CD8-positive, alpha-beta memory T cell (primary cell): ENCODE results near the gene VPS35L. TPM values are rescaled to one million over a fixed set of nuclear protein-coding genes. Genes with fewer than 3 reads are reported as not detected.

Experiments used
- CTCF ChIA-PET: fragments of 350-600 bp; sonication (Branson Sonifier 250); formaldehyde crosslinking; loops from one replicate; lab custom pipeline; 2021; ENCODE audit warnings: antibody characterized with exemption; lab: Charles Lee
- POLR2A ChIA-PET: fragments of 350-600 bp; sonication (Branson Sonifier 250); formaldehyde crosslinking; loops from one replicate; lab custom pipeline; 2021; ENCODE audit warnings: antibody characterized with exemption; lab: Charles Lee
- DNase-seq, 5 donors: peaks; one replicate each; pipeline versions ENCODE4 v3.0.0 to v3.0.0-alpha.2; 2020 to 2022; ENCODE audit warnings: mixed read lengths in 1 of 5
- H3K27ac ChIP-seq: one replicate; pipeline ENCODE4 v1.7.0; 2013; ENCODE audit warnings: low read depth, mild to moderate bottlenecking, low read length, moderate library complexity
- H3K27me3 ChIP-seq: 2 replicates; pipeline ENCODE4 v1.7.0; 2013; ENCODE audit warnings: low read length, mild to moderate bottlenecking; ENCODE audit not compliant: insufficient read depth, poor library complexity, severe bottlenecking
- H3K36me3 ChIP-seq: 2 replicates; pipeline ENCODE4 v1.7.0; 2013; ENCODE audit warnings: mild to moderate bottlenecking, low read length, moderate library complexity; ENCODE audit not compliant: insufficient read depth
- H3K4me1 ChIP-seq: 2 replicates; pipeline ENCODE4 v1.7.0; 2013; ENCODE audit warnings: mild to moderate bottlenecking, low read length, moderate library complexity; ENCODE audit not compliant: insufficient read depth
- H3K4me3 ChIP-seq: 2 replicates; pipeline ENCODE4 v1.7.0; 2013; ENCODE audit warnings: mild to moderate bottlenecking, low read length
- H3K9me3 ChIP-seq: 2 replicates; pipeline ENCODE4 v1.7.0; 2013; ENCODE audit warnings: mild to moderate bottlenecking, low read length
- H3K27ac Mint-ChIP-seq, 8 donors: one replicate each; pipeline ENCODE4 v1.8.0; 2020 to 2021; ENCODE audit warnings: mixed read lengths in 8 of 8, mild to moderate bottlenecking in 6 of 8, inconsistent platforms in 3 of 8, moderate library complexity in 3 of 8
- H3K27me3 Mint-ChIP-seq, 2 donors: one replicate each; pipeline ENCODE4 v1.8.0; 2020 to 2021; ENCODE audit warnings: mixed read lengths in 2 of 2, mild to moderate bottlenecking in 1 of 2, moderate library complexity in 1 of 2
- H3K36me3 Mint-ChIP-seq, 3 donors: one replicate each; pipeline ENCODE4 v1.8.0; 2020 to 2021; ENCODE audit warnings: mixed read lengths in 3 of 3, inconsistent platforms in 1 of 3, mild to moderate bottlenecking in 1 of 3
- H3K4me1 Mint-ChIP-seq, 3 donors: one replicate each; pipeline ENCODE4 v1.8.0; 2020 to 2021; ENCODE audit warnings: mixed read lengths in 3 of 3, inconsistent platforms in 1 of 3, mild to moderate bottlenecking in 1 of 3
- H3K4me3 Mint-ChIP-seq, 7 donors: one replicate each; pipeline ENCODE4 v1.8.0; 2020 to 2021; ENCODE audit warnings: mixed read lengths in 7 of 7, mild to moderate bottlenecking in 6 of 7, moderate library complexity in 4 of 7, inconsistent platforms in 2 of 7
- H3K9me3 Mint-ChIP-seq, 5 donors: one replicate each; pipeline ENCODE4 v1.8.0; 2020 to 2022; ENCODE audit warnings: mixed read lengths in 5 of 5, mild to moderate bottlenecking in 3 of 5, moderate library complexity in 2 of 5, inconsistent platforms in 1 of 5
- polyA plus RNA-seq: library from polyadenylated mRNA; unstranded; fragments of 300-500 nt; fragmentation: Illumina TruSeq; gene quantifications from one replicate; pipeline ENCODE4 v1.2.3, GENCODE V29; 2021
- total RNA-seq, 2 experiments: library from RNA; stranded (reverse); gene quantifications; one replicate each; pipeline ENCODE4 v1.2.3, GENCODE V29; 2021

The VPS35L gene
- total and polyA plus RNA-seq, 3 experiments from 2014 or later, result 37.4 to 52.3 (median 40.2) TPM

GRCh38 chr16:19517424-19518089, 37.9 kb upstream of the VPS35L start:
- ChIA-PET CTCF (interaction anchor here (0.6 kb wide), 1 partner anchor 193 kb away, joined by 3 read pairs; no protein-coding TSS in a partner anchor), POLR2A (no interaction called here)
- Histone ChIP-seq H3K4me1 (peaks cover 20% of the 10 kb centered on the region), H3K27ac (no peak overlapping the region), H3K9me3 (no peaks in the 10 kb centered on the region), H3K36me3 (peaks cover 10% of the 10 kb centered on the region), H3K27me3 (no peaks in the 10 kb centered on the region), H3K4me3 (no peak overlapping the region)
- H3K27me3 Mint-ChIP-seq, result no peaks in the 10 kb centered on the region
- H3K27ac Mint-ChIP-seq, result no peak overlapping the region
- H3K4me3 Mint-ChIP-seq, result no peak overlapping the region
- H3K4me1 Mint-ChIP-seq, result peaks cover 46 to 84% (median 66%) of the 10 kb centered on the region in 3 donors
- H3K36me3 Mint-ChIP-seq, result peaks cover 4 to 57% (median 14%) of the 10 kb centered on the region in 3 donors
- no peak for DNase-seq
- H3K9me3 Mint-ChIP-seq, result no peaks in the 10 kb centered on the region

GRCh38 chr16:19518388-19518787, 37.1 kb upstream of the VPS35L start:
- peak overlapping the region in 2 of 7 donors; percentile 9 to 41 for H3K4me3 Mint-ChIP-seq
- no peak overlapping the region for H3K4me3 ChIP-seq
- POLR2A ChIA-PET, result no interaction called here
- H3K27me3 ChIP-seq, result no peaks in the 10 kb centered on the region
- no peak for DNase-seq
- H3K4me1 Mint-ChIP-seq, result peaks cover 46 to 83% (median 66%) of the 10 kb centered on the region in 3 donors
- peaks cover 10% of the 10 kb centered on the region for H3K36me3 ChIP-seq
- H3K27me3 Mint-ChIP-seq, result no peaks in the 10 kb centered on the region
- H3K4me1 ChIP-seq, result peaks cover 27% of the 10 kb centered on the region
- no peaks in the 10 kb centered on the region for H3K9me3 ChIP-seq
- H3K27ac ChIP-seq, result no peak overlapping the region
- CTCF ChIA-PET, result no interaction called here
- H3K27ac Mint-ChIP-seq, result no peak overlapping the region
- no peaks in the 10 kb centered on the region for H3K9me3 Mint-ChIP-seq
- H3K36me3 Mint-ChIP-seq, result peaks cover 4 to 49% (median 14%) of the 10 kb centered on the region in 3 donors

GRCh38 chr16:19520861-19521331, 34.6 kb upstream of the VPS35L start:
- H3K27ac Mint-ChIP-seq, result peak overlapping the region; percentile 85 to 100 (median 96)

GRCh38 chr16:19521471-19522396, 33.8 kb upstream of the VPS35L start, which contains the start of gene GDE1:
Gene GDE1 (minus strand): TSS chr16:19522098. CDS start chr16:19521964, 134 bp downstream.
- peak; percentile 87 to 94 (median 89) for DNase-seq
- peaks cover 2 to 32% (median 6%) of the 10 kb centered on the region in 3 donors for H3K36me3 Mint-ChIP-seq
- H3K27ac Mint-ChIP-seq, result peak within 1 kb of the TSS; percentile 85 to 100 (median 96)
- no peaks in the 10 kb centered on the region for H3K9me3 Mint-ChIP-seq
- peaks cover 53 to 81% (median 75%) of the 10 kb centered on the region in 3 donors for H3K4me1 Mint-ChIP-seq
- Histone ChIP-seq H3K27me3 (no peaks in the 10 kb centered on the region), H3K4me3 (peak within 1 kb of the TSS; percentile 91), H3K27ac (peak within 1 kb of the TSS; percentile 79), H3K9me3 (no peaks in the 10 kb centered on the region), H3K4me1 (peaks cover 37% of the 10 kb centered on the region), H3K36me3 (peaks cover 2% of the 10 kb centered on the region)
- POLR2A ChIA-PET, result interaction anchor here (0.5 to 0.6 kb wide), 2 partner anchors 33 to 446 kb away, joined by 3 read pairs; no protein-coding TSS in a partner anchor
- CTCF ChIA-PET, result interaction anchor here (1.6 to 1.8 kb wide), 2 partner anchors 20 to 33 kb away, joined by 3 to 5 read pairs; partner anchors contain the start of gene VPS35L
- H3K4me3 Mint-ChIP-seq, result peak within 1 kb of the TSS; percentile 90 to 99 (median 94)
- no peaks in the 10 kb centered on the region for H3K27me3 Mint-ChIP-seq

More at GRCh38 chr16:19520861-19521331, 34.6 kb upstream of the VPS35L start:
- DNase-seq, result no peak
- Mint-ChIP-seq H3K4me3 (peak overlapping the region; percentile 90 to 99 (median 94)), H3K27me3 (no peaks in the 10 kb centered on the region), H3K9me3 (no peaks in the 10 kb centered on the region), H3K36me3 (peaks cover 4 to 40% (median 12%) of the 10 kb centered on the region in 3 donors), H3K4me1 (peaks cover 58 to 87% (median 82%) of the 10 kb centered on the region in 3 donors)
- peaks cover 10% of the 10 kb centered on the region for H3K36me3 ChIP-seq
- CTCF ChIA-PET, result interaction anchor here (0.9 to 1.8 kb wide), 4 partner anchors 10 to 34 kb away, joined by 3 to 5 read pairs (median 3); partner anchors contain the start of gene VPS35L
- H3K4me1 ChIP-seq, result peaks cover 37% of the 10 kb centered on the region
- POLR2A ChIA-PET, result interaction anchor here (0.6 to 0.7 kb wide), 2 partner anchors 34 to 234 kb away, joined by 3 read pairs; no protein-coding TSS in a partner anchor
- H3K27ac ChIP-seq, result peak overlapping the region; percentile 79
- H3K27me3 ChIP-seq, result no peaks in the 10 kb centered on the region
- H3K9me3 ChIP-seq, result no peaks in the 10 kb centered on the region
- H3K4me3 ChIP-seq, result peak overlapping the region; percentile 91

- Histone ChIP-seq H3K9me3 (no peaks in the 10 kb centered on the region), H3K27ac (no peak overlapping the region), H3K36me3 (no peaks in the 10 kb centered on the region), H3K4me3 (peak overlapping the region; percentile 91), H3K27me3 (no peaks in the 10 kb centered on the region), H3K4me1 (peaks cover 37% of the 10 kb centered on the region)
- Mint-ChIP-seq H3K27me3 (no peaks in the 10 kb centered on the region), H3K4me1 (peaks cover 46 to 75% (median 68%) of the 10 kb centered on the region in 3 donors), H3K9me3 (no peaks in the 10 kb centered on the region), H3K4me3 (peak overlapping the region; percentile 90 to 99 (median 94)), H3K27ac (peak overlapping the region; percentile 85 to 100 (median 96)), H3K36me3 (peaks cover 0 to 25% (median under 1%) of the 10 kb centered on the region in 3 donors)
- CTCF ChIA-PET, result no interaction called here
- no peak for DNase-seq
- POLR2A ChIA-PET, result interaction anchor here (0.5 kb wide), 1 partner anchor 447 kb away, joined by 3 read pairs; no protein-coding TSS in a partner anchor
Observed at GRCh38 chr16:19522397-19522732, 33.1 kb upstream of the VPS35L start.

- Histone ChIP-seq H3K36me3 (no peaks in the 10 kb centered on the region), H3K4me1 (peaks cover 37% of the 10 kb centered on the region), H3K27ac (no peak overlapping the region), H3K27me3 (no peaks in the 10 kb centered on the region), H3K4me3 (no peak overlapping the region), H3K9me3 (no peaks in the 10 kb centered on the region)
- Mint-ChIP-seq H3K9me3 (no peaks in the 10 kb centered on the region), H3K36me3 (peaks cover 0 to 22% (median under 1%) of the 10 kb centered on the region in 3 donors), H3K27me3 (no peaks in the 10 kb centered on the region), H3K27ac (peak overlapping the region in 6 of 8 donors; percentile 85 to 97 (median 93)), H3K4me1 (peaks cover 43 to 71% (median 64%) of the 10 kb centered on the region in 3 donors), H3K4me3 (peak overlapping the region in 5 of 7 donors; percentile 90 to 99 (median 96))
- POLR2A ChIA-PET, result no interaction called here
- CTCF ChIA-PET, result interaction anchor here (2.8 kb wide), 1 partner anchor 32 kb away, joined by 25 read pairs; the partner anchor contains the start of gene VPS35L
- DNase-seq, result no peak
Observed at GRCh38 chr16:19522760-19523159, 32.7 kb upstream of the VPS35L start.

- H3K4me1 ChIP-seq, result peaks cover 37% of the 10 kb centered on the region
- peaks cover 43 to 70% (median 64%) of the 10 kb centered on the region in 3 donors for H3K4me1 Mint-ChIP-seq
- POLR2A ChIA-PET, result interaction anchor here (1.1 to 3.3 kb wide), 2 partner anchors 32 to 33 kb away, joined by 3 to 26 read pairs; partner anchors contain the start of gene VPS35L
- H3K36me3 Mint-ChIP-seq, result peaks cover 0 to 25% (median 4%) of the 10 kb centered on the region in 3 donors
- H3K9me3 ChIP-seq, result no peaks in the 10 kb centered on the region
- no peak for DNase-seq
- peak overlapping the region in 5 of 7 donors; percentile 5 to 100 (median 94) for H3K4me3 Mint-ChIP-seq
- H3K27ac ChIP-seq, result no peak overlapping the region
- CTCF ChIA-PET, result interaction anchor here (1.7 to 2.8 kb wide), 3 partner anchors 26 to 35 kb away, joined by 4 to 25 read pairs (median 7); partner anchors contain the start of gene VPS35L
- H3K4me3 ChIP-seq, result no peak overlapping the region
- H3K27me3 Mint-ChIP-seq, result no peaks in the 10 kb centered on the region
- no peaks in the 10 kb centered on the region for H3K36me3 ChIP-seq
- H3K27me3 ChIP-seq, result no peaks in the 10 kb centered on the region
- H3K9me3 Mint-ChIP-seq, result no peaks in the 10 kb centered on the region
- H3K27ac Mint-ChIP-seq, result peak overlapping the region in 6 of 8 donors; percentile 17 to 99 (median 92)
Observed at GRCh38 chr16:19523184-19523558, 32.3 kb upstream of the VPS35L start.
